NCI-H2081 (cell line): ENCODE measurements around the gene TSPEAR.
"Not testable (repeated sequence)": the region's sequence is repeated elsewhere in the genome, so short reads cannot be mapped to it uniquely, and the experiment has no call there.

Source experiments
- DNase-seq, 2 experiments: peaks; one replicate each; lab custom pipeline; 2025; lab: John Stamatoyannopoulos, UW

The TSPEAR gene

GRCh38 chr21:44650973-44651675 is 60.2 kb downstream of the TSPEAR start:
- no peak for DNase-seq

GRCh38 chr21:44650265-44650972 is 61.0 kb downstream of the TSPEAR start:
- no peak for DNase-seq

DNA sequence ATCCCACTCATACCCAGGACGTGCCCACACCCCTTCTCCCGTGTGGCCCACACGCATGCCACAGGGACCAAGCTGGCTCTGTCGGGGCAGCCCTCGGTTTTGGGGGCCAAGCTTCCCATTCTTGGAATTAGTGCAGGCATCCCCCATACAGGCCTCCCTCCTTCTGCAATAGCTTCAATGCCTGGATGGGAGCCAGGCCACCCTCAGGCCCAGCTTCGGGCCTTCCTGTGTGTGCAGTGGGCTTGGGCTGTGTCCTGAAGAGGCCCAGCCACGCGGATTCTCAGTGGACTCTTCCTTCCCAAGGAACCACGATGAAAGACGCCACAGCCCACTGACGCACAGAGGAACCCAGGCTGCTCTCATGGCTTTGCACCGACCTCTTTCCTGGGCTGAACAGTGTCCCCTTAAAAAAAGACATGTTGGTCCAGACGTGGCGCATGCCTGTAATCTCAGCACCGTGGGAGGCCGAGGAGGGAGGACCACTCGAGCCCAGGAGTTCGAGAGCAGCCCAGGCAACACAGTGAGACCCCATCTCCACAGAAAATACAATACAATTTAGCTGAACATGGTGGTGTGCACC is 61.8 kb downstream of the TSPEAR start:
- no peak for DNase-seq

DNA sequence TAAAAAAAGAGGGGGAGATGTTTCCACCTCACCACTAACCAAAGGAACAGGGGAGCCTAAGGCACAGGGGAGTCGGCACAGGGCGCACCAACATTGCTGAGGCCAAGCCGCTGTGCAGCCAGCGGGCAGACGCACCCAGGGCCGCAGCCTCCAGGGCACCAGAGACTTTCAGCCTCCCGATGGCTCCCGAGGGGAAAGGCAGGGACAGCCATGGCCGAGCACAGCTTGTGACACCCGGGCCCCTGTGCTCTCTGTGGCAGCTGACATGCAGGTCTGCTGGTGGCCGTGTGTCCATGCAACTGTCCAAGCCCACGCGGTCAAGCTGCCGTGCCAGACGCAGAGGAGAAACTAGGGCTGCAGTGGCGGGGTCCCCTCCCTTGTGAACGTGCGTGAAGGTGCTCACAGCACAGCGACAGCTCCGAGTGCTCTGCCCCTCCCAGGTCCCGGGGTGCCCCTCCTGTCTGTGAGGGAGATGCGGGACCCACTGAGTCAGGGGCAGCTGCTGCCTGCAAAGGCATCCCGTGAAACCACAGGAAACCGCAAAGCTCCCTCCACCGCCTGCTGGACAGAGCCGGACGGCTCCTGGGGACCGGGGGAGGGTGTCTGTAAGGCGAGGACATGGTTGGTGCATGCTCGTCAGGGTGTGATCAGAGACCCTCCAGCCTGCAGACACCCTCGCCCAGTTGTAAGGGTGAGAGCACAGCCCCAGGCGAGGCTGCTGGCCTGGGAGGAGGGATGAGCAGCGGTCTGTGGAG is 62.6 kb downstream of the TSPEAR start:
- DNase-seq: no peak

DNA sequence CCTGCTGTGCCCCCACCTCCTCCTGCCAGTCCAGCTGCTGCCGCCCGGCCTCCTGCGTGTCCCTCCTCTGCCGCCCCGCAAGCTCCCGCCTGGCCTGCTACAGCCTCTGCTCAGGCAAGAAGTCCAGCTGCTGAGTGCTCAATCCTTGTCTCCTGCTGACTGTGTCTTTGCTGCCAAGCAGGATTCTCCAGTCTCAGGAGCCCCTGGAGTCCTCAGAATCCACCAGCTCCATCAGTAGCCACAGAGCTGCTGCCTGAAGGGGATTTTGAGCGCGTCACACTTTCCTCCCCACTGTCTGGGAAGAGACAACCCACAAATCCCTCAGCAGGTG is 64.2 kb downstream of the TSPEAR start:
- DNase-seq: no peak

GRCh38 chr21:44646366-44647221 is 64.8 kb downstream of the TSPEAR start, which contains the start of gene KRTAP10-11:
TSS of gene KRTAP10-11 (plus strand) at chr21:44646414. CDS start at chr21:44646459, 45 bp downstream.
- peak in 1 of 2 experiments; percentile 69 for DNase-seq

DNA sequence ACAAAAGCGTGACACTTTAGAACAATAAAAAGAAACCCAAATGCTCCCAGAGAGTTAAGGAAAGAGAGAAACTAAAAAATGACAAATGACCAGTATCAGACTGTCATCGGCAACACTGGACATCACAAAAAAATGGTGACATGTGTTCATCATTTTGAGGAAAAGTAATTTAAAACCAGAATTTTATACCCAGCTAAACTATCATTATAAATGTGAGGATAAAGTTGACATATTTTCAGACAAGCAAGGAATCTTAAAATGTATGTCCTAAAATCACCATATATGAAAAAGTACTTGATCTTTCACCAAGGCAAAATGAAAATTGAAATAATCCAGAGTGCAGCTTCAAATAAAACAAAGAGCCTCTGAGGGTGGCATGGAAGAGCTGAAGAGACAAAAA is 66.5 kb downstream of the TSPEAR start:
- no peak for DNase-seq

- peak in 1 of 2 experiments; percentile 49 for DNase-seq
Measured at GRCh38 chr21:44643741-44644310, 67.5 kb downstream of the TSPEAR start.

GRCh38 chr21:44640761-44641160 is 70.6 kb downstream of the TSPEAR start:
- DNase-seq: no peak

DNA sequence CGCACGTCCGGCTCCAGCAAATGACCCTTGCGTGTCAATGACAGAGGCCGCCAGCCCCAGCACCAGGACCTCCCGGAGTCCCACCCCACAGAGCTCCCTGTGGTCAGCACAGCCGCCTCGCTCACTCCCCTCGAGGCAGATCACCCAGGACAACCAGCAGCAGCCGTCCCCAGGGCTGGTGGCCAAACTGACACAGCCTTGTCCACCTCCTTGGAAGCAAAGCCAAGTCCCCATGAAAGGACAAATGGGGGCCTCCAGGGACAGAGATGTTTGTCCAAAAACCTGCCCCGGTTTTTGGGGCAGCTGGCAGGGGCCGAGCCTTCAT is 72.1 kb downstream of the TSPEAR start:
- no peak for DNase-seq

DNA sequence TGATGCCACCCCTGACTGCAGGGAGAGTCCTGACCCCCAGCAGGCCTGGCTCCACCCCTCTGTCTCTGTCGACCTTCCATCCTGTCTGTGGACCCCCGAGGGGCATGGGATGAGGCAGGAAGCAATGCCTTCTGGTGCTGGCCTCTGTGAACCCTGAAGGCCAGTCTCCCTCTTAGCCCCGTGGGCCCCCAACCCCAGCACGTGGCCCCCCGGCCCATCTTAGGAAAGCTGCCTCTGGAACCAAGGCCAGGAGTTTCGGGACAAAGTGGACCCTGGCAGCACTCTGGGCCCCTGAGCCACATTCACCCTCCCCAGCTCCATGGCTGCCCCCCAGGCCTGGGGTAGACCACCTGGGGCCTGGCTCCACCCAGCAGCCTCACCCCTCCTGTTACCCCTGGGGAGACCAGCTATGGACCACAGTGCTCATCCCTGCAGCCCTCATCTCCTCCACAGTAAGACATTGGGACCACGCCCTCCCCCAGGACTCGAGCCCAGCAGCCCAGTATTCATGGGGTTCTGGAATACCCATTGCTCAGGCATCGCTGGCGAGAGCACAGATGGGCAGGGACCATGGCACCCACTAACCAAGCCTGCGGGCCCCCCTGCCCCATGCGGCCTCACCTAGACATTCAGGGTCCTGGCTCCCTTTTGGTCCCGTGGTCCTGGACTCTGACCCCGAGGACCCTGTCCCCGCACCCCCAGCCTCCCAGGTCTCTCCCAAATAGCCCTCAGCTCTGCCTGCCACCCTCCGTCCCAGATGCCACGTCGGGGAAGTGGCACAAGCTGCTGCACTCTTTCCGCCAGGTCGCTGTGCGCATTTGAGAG is 72.7 kb downstream of the TSPEAR start:
- DNase-seq: not testable (repeated sequence)

DNA sequence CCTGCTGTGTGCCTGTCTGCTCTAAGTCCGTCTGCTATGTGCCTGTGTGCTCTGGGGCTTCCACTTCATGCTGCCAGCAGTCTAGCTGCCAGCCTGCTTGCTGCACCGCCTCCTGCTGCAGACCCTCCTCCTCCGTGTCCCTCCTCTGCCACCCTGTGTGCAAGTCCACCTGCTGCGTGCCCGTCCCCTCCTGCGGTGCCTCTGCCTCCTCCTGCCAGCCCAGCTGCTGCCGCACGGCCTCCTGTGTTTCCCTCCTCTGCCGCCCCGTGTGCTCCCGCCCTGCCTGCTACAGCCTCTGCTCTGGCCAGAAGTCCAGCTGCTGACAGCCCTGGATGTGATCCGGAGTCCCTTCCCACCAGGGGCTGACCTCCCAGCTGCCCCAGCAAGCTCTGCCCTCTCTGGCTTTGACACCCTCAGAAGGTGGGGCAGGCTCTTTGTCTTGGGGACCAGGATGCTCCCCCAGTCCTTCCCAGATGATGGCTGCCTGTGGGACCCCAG is 73.5 kb downstream of the TSPEAR start:
- not testable (repeated sequence) for DNase-seq

GRCh38 chr21:44637018-44637850 is 74.1 kb downstream of the TSPEAR start, which contains the start of gene KRTAP10-10:
TSS of gene KRTAP10-10 (plus strand) at chr21:44637356. CDS start at chr21:44637418, 62 bp downstream.
- peak in 1 of 2 experiments; percentile 6 for DNase-seq

GRCh38 chr21:44636209-44637017 is 75.0 kb downstream of the TSPEAR start:
- no peak for DNase-seq

GRCh38 chr21:44632067-44632466 is 79.3 kb downstream of the TSPEAR start:
- DNase-seq: no peak

- no peak for DNase-seq
Measured at GRCh38 chr21:44630440-44630839, 80.9 kb downstream of the TSPEAR start.

GRCh38 chr21:44628707-44629391 is 82.5 kb downstream of the TSPEAR start:
- no peak for DNase-seq

- DNase-seq: not testable (repeated sequence)
Measured at GRCh38 chr21:44627831-44628233, 83.5 kb downstream of the TSPEAR start.
